ENCODE measurements around the gene TNNI3.
"Not testable (repeated sequence)": the region's sequence is repeated elsewhere in the genome, so short reads cannot be mapped to it uniquely, and the experiment has no call there.

Gene TNNI3

DNA sequence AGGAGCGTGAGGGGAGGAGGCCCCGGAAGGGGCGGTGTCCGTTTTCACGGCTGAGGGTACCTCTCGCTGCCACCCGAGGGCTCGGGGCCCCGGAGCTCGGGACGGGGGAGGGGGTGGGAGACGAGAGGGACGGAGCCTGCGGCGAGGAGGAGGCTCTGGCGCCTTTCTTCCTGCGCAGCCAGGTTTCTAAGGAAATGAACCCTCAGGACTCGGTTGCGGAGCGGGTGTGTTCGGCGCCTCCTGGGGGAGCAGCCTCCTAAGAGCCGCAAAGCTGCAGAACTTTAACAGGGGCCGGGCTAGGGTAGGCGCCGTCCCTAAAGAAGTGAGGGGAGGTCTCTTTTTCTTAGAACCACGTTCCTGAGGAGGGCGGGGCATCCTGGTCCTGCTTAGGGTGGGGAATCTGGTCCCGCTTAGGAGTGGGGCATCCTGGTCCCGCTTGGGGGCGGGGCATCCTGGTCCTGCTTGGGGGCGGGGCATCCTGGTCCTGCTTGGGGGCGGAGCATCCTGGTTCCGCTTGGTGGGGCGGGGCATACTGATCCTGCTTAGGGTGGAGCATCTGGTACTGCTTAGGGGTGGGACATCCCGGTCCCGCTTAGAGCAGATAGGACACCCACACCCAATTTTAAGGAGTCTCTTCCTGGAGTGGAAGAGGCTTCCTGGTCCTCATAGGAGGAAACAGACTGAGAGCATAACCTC, 16.3 kb upstream of the TNNI3 start:
- peak in 1 of 2 donors; percentile 46 for DNase-seq (ENCODE audit: extremely low read depth in 1 of 2, low read depth in 1 of 2)

GRCh38 chr19:55173186-55173713, 15.7 kb upstream of the TNNI3 start:
- no peak for DNase-seq (ENCODE audit: extremely low read depth in 1 of 2, low read depth in 1 of 2)

DNA sequence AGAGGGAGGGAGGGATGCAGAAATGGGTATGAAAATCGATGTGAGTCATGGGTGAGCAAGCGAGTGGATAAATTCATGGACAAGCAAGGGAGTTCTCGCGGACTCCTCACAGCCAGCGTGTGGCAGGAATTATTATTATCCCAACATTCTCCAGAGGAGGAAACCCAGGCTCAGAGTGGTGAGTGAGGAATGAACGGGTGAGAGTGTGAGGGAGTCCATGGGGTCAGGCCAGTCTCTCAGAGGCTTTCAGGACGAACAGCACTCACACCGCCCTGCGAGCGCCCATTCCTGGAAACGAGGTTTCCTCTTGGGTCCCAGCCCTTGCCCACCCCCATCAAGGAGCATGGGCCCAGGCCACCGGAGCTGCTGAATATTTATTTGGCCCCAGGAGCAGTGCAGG, 15.2 kb upstream of the TNNI3 start:
- no peak for DNase-seq (ENCODE audit: extremely low read depth in 1 of 2, low read depth in 1 of 2)

DNA sequence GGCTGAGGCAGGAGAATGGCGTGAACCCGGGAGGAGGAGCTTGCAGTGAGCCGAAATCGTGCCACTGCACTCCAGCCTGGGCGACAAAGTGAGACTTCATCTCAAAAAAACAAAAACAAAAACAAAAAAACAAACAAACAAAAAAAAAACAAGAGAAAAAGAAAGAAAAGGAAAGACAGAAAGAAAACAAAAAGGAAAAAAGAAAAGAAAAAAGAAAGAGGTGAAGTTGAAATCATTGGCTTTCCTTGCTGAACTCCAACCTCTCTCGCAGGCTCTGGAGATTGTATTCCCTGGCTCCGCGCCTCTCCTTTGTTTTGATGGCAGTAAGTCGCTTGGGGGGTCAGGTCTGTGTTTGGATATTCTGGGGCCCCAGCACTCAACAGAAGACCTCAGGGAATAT, 14.8 kb upstream of the TNNI3 start:
- DNase-seq (ENCODE audit: extremely low read depth in 1 of 2, low read depth in 1 of 2): not testable (repeated sequence)

- no peak for DNase-seq (ENCODE audit: extremely low read depth in 1 of 2, low read depth in 1 of 2)
Measured at GRCh38 chr19:55171440-55171839, 13.9 kb upstream of the TNNI3 start.

- DNase-seq (ENCODE audit: extremely low read depth in 1 of 2, low read depth in 1 of 2): no peak
Measured at GRCh38 chr19:55169136-55169535, 11.6 kb upstream of the TNNI3 start.

- peak in 1 of 2 donors; percentile 83 for DNase-seq (ENCODE audit: extremely low read depth in 1 of 2, low read depth in 1 of 2)
Measured at GRCh38 chr19:55166530-55167268, 9.2 kb upstream of the TNNI3 start, which contains the start of gene DNAAF3. Gene DNAAF3, minus strand, starts transcription at chr19:55166613. Its CDS starts 200 bp downstream, at chr19:55166413.

GRCh38 chr19:55165952-55166529, 8.5 kb upstream of the TNNI3 start:
- peak in 1 of 2 donors; percentile 48 for DNase-seq (ENCODE audit: extremely low read depth in 1 of 2, low read depth in 1 of 2)

DNA sequence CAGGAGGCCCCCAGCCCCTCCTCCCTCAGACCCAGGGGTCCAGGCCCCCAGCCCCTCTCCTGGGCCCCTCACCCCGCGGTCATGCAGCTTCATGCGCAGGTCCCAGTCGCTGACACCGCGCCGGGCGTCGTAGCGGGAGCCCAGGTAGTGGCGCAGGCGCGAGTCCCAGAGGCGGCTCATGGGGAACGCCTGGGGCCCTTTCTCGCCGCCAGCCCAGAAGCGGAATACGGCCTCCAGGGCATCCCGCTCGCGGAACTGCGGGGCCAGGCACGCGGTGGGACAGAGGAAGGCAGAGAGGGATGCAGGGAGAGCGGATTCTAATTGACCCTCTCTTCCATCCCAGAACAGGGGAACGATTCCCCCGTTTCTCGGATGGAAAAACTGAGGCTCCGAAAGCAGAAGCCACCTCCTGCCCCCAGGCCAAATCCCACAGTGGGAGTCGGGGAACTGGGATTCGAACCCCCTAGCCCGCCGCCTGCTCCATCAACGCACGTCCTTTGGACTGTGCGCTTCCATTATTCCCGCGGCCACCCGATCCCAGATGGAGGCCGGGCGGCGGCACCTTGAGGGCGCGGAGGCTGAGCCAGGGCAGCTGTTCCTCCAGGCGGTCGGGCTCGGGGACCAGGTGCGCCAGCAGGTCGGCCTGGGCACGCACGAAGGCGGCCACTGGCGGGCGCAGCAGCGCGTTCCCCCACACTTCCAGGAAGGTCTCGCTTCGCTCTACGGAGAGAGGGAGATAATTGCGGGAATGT, 4.2 kb upstream of the TNNI3 start:
- no peak for DNase-seq (ENCODE audit: extremely low read depth in 1 of 2, low read depth in 1 of 2)

- no peak for DNase-seq (ENCODE audit: extremely low read depth in 1 of 2, low read depth in 1 of 2)
Measured at GRCh38 chr19:55160986-55161365, 3.4 kb upstream of the TNNI3 start.

GRCh38 chr19:55160128-55160985, 2.8 kb upstream of the TNNI3 start:
- peak; percentile 80 to 86 for DNase-seq (ENCODE audit: extremely low read depth in 1 of 2, low read depth in 1 of 2)

- DNase-seq (ENCODE audit: extremely low read depth in 1 of 2, low read depth in 1 of 2): no peak
Measured at GRCh38 chr19:55158848-55159749, 1.6 kb upstream of the TNNI3 start.

DNA sequence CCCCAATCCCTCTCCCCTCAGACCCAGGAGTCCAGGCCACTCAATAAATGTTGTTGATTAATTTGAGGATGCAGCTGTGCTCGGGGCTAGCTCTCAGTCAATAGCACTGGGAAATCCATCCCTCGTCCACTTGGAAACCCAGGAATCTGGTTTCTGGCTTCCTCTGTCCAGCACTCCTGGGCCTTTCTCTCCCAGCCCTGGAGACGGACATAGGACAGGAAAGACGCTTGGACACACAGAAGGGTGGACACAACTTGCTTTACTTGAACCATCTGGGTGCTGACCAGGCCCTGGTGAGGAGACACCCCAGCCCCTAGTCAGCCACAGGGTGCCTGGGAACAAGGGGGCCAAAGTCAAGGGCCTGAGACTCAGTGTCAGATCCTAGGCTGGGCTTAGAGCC, 891 bp upstream of the TNNI3 start:
- DNase-seq (ENCODE audit: extremely low read depth in 1 of 2, low read depth in 1 of 2): no peak

- peak in 1 of 2 donors; percentile 27 for DNase-seq (ENCODE audit: extremely low read depth in 1 of 2, low read depth in 1 of 2)
Measured at GRCh38 chr19:55156202-55157063, 1.1 kb downstream of the TNNI3 start.

DNA sequence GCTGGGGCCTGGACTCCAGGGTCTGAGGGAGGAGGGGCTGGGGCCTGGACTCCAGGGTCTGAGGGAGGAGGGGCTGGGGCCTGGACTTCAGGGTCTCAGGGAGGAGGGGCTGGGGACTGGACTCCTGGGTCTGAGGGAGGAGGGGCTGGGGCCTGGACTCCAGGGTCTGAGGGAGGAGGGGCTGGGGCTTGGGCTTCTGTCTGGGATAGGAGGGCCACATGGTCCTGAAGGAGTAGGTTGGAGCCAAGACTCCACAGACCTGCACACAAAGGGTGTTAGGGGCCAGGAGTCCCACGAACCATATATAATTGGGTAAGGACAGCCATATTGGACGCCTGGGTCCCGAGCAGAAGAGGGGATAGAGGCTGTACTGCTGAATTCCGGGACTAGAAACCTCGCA, 1.7 kb downstream of the TNNI3 start:
- DNase-seq (ENCODE audit: extremely low read depth in 1 of 2, low read depth in 1 of 2): not testable (repeated sequence)

GRCh38 chr19:55153652-55154264, 3.8 kb downstream of the TNNI3 start:
- no peak for DNase-seq (ENCODE audit: extremely low read depth in 1 of 2, low read depth in 1 of 2)

DNA sequence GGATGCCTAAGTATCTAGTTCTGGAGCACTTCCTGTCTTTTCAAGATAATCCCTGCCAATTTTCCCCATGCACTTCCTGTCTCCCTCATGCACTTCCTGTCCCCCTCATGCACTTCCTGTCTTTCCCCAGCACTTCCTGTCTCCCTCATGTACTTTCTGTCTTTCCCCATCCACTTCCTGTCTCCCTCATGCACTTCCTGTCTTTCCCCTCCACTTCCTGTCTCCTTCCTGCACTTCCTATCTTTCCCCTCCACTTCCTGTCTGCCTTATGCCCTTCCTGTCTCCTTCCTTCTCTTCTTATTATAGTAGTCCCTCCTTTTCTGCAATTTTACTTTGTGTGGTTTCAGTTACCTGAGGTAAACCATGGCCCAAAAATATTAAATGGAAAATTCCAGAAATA, 5.5 kb downstream of the TNNI3 start:
- no peak for DNase-seq (ENCODE audit: extremely low read depth in 1 of 2, low read depth in 1 of 2)

Measured in stimulated activated CD8-positive, alpha-beta memory T cell treated with anti-CD3 and anti-CD28 coated beads, Interleukin-7, amount 100 ng/mL, for 48 hours (primary cell).